ENCODE measurements around the gene CTNS.

CTNS gene

DNA sequence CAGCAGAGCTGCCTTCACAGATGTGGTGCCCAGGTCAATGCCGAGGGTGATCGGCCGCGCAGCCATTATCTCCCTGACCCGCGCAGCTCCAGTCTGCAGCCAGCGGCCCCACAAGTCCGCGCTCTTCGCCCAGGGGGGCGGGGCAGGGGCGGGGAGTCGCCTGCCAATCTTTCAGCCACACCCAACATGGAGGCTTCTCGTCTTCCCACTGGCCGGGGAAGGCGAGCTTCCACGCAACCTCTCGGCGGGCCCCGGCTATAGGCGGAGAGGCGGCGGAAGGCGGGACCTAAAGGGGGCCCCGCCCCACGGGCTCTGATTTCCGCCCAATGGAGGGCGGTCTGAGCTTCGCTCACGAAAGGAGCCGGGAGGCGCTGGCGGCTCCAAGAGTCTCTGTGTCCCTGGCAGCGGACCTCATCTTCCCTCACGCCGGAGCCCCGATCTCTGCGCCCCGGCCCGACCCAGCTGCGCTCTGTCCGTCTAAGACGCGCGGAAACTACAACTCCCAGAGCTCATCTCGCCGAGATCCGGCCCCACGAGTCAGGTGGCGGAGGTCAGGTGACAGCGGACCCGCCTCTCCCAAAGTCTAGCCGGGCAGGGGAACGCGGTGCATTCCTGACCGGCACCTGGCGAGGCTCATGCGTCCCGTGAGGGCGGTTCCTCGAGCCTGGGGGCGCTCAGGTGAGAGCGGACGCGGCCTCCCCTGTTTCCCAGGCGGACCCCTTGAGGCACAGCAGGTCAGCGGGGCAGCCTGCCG lies at the start of gene CTNS, which contains the start of gene SHPK:
TSS of gene CTNS (plus strand) at position 607 of the 754 bp plus-strand sequence. CDS start 3,447 bp downstream, outside the sequence.
TSS of gene SHPK (minus strand) at position 97 of the 754 bp plus-strand sequence. CDS start at position 66, 31 bp downstream.
- DNase-seq (ENCODE audit: low read depth) = peak; percentile 91

DNA sequence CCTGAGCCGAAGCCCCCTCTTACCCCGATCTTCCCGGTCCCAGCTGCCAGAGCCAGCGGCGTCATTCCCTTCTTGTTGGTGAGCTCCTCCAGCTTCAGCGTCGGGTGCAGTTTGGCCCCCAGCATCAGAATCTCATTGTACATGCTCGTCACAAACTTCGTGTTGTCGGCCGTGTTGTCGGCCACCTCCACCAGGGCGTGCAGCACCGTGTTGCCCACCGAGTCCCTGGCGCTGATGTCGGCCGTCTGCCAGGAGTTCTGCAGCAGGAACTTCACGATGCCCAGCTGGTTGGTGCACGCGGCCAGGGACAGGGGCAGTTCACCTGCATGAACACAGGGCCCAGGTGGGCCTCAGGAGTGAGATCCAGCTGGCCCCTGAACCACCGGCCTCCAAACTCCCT lies 46.8 kb upstream of the CTNS start:
- DNase-seq (ENCODE audit: low read depth) = no peak

DNA sequence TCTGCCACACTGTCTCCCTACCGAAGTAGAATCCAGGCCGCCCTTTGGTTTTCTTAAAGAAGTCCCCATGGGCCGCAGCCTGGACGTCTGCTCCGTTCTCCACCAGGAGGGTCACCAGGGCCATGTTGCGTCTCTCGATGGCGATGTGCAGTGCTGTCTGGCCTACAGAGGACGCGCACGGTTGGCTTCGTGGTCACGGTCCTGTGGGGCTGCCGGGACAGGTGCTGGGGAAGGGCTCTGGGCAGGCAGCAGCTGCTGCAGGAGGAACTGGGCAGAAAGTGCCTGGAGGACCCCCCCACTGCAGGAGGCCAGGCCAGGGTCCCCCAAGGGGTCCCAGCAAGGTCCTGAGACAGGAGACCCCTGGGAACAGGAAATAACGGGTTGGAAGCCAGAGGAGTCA lies 46.3 kb upstream of the CTNS start:
- no peak for DNase-seq (ENCODE audit: low read depth)

DNA sequence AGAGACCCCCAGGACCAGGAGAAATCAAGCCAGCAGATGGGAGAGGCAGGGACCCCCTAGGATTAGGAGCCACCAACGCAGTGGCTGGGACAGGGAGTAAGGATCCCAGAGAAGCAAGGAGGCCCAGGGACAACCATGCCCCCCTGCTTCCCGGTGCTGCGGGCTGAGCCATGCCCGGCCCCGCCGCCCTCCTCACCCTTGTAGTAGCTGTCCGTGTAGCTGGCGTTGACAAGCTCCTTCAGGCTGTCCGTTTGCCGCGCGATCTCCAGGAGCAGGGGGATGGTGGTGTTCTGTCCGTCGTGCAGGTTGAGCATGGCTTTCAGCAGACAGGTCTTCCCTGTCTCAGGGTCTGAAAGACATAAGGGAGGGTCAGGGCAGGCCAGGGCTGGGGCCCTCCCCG lies 45.8 kb upstream of the CTNS start:
- no peak for DNase-seq (ENCODE audit: low read depth)

DNA sequence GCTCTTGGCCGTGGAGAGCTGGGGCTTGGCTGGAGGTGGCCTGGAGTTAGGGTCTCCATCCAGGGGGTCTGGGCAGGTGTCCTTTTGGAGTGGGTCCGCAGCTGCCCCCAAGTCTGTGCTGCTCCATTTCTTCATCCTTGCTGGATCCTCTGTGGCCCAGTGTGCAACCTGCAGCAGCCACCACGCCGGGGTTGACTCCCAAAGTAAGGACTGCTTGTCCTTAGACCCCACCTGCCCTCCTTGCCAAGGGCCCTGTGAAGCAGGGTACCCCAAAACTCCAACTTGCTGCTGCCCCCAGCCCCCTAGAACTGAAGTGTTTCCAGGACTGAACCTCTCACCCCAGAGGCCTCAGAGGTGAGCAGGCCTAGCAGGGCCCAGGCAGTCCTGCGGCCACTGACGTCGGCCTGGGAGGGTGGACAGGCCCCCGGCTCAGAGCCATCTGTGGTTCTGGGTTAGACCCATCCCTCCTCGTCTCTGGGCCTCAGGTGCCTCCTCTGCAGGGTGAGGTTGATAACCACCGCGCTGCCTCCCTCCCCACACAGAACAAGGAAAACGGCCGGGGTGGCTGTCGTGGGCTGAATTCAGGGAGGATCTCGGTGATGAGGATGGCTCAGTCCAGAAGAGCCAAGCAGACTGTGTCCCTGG lies 44.2 kb upstream of the CTNS start:
- DNase-seq (ENCODE audit: low read depth) = no peak

DNA sequence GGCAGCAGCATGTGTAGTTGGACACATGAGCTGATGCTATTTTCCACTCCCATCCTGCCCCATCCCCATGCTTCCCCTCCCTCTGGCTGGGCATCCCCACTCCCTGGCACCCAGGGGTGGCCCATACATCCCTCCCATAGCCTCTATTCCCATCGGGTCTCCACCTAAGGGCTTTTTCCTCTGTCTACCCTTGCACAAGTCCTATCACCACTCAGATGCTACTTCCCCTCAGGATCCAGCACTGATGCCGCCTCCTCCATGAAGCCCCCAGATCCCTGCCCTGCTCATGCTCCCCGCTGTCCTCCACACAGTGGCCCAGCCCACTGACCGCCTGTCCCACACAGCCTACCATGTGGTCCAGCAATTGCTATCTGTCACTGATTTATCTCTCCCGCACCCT lies 43.2 kb upstream of the CTNS start:
- DNase-seq (ENCODE audit: low read depth) = no peak

DNA sequence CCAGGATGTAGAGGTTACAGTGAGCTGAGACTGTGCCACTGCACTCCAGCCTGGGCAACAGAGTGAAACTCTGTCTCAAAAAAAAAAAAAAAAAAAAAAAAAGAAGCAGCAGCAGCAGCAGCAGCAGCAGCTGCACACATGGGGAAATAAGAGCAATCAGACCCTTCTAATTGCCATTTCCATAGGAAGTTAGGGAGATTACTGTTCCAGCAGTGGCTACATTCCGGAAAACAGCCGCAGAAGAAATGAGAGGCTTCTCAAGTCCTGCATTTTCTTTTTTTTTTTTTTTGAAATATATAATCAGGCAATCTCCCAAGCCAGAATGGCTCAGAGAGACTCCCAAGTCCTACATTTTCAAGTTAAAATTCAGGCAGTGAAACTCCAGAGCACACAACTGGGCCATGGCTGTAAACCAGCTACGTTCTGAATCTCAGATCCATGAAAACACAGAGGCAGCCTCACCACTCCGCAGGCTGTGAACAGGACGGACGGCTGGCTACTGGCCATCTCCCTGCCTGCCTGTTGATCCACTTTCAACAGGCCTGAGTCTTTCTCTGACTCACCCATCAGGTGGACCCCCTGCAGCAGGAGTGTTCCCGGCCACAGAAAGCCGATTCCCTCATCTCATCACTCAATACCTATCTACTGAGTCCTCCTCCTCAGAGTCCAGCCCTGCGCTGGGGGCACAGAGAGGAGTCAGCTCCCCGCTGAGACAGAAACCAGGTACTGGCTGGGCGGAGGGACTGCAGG lies 42.3 kb upstream of the CTNS start:
- DNase-seq (ENCODE audit: low read depth) = no peak

DNA sequence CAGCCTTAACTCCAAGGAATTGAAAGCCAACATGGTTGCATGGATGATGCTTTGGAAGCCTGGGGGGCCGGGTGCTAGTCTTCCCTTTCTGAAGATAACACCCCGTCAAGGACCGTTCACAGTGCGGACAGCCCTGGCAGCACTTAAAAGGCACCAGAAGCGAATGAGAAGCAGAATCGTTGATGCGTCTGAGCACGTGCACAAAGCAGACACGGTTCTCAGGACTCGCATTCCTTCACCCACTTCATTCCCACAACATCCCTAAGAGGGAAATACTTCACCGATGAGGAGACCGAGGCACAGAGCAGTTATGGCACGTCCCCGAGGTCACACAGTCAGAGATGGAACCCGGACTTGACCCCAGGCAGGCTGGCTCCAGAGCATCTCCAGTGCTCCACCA lies 41.6 kb upstream of the CTNS start:
- no peak for DNase-seq (ENCODE audit: low read depth)

DNA sequence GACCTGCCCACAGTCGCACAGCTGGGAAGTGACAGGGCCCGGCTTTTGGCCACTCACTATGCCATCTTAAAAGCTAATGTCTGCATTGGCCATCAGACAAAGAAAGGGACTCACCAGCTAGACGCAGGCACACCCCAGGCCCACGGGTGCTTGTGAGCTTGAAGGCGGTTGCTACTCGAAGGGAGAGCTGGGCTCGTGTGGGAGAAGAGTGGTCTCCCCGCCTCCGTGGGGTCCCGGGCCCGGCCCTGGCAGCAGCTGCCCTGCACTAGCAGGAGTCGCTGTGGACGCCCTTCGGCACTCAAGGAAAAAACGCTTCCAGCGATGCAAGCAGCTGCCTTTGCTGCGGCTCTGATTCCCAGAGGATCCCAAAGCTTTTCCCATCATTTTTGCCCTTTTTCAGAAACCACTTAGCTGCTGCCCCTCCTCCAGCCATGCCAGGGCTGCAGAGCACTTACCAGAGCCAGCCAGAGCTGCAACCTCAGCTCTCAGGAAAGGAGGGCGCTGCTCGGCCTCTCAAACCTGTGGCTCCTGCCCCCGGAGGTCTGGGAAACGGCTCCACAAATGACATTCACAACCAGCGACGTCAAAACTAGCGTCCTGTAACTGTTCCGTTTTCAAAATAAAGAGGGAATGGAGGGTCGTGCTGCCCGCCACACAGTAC lies 39.6 kb upstream of the CTNS start:
- DNase-seq (ENCODE audit: low read depth) = no peak

DNA sequence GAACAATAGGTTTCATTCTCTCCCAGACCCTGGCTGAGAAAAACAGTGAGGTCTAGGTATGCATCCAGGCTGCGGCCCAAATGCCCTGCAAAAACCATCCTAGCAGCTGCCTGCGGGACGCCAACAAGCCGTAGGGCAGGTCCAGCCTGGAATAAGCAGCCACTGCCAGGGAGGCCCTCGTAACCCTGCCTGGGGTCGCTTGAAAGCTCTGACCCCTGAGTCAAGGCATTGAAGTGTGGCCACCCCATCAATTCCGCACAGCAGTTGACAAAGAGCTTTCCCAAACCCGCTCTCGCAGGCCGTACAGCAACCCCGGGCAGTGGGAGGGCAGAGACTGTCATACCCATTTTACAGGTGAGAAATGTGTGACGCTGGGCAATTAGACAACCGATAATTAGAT lies 38.5 kb upstream of the CTNS start:
- no peak for DNase-seq (ENCODE audit: low read depth)

DNA sequence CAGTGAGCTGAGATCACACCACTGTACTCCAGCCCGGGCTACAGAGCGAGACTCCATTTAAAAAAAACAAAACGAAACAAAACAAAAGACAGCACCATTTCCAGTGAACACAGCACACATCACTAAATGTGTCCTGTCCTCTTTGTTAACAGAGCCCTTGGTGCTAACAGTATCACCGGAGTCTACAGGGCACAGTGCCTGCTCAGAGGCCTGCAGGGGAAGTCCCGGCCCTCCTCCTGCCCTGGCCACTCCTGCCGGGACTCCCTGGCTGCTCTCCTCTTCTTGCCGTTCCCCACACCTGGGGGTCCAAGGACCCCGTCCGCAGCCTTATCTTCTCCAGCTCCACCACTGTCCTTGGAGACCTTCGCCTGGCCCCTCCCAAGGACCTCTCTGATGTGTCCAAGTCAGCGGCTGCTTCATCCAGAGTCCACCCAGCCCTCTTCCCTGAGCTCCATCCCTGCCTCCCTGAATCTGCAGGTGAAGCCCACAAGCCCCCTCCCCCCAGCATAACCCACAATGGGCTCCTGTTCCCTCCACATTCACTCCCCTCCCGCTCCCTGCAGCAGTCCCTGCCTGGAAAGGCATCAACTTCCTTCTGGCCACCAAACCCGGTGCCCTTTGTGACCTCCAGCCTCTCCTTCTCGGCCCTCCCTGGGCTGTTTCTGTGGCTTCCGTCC lies 35.9 kb upstream of the CTNS start:
- DNase-seq (ENCODE audit: low read depth) = no peak

DNA sequence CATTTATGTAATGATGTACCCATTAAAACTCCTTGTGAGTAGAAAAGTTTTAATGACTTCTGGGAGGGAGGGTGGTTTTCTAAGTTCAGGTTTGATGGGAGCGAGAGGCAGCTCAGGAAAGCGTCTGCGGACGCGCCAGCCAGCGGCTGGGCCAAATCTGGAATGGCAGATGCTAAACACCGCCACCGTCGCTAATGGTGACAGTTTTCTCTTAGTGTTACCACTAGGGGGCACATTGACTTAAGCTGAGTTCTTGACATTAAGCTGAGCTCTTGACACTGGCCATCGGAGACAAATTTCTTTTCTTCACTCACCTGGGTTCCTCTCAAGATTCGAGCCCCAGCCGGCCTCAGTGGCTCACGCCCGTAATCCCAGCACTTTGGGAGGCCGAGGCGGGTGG lies 34.1 kb upstream of the CTNS start:
- no peak for DNase-seq (ENCODE audit: low read depth)

DNA sequence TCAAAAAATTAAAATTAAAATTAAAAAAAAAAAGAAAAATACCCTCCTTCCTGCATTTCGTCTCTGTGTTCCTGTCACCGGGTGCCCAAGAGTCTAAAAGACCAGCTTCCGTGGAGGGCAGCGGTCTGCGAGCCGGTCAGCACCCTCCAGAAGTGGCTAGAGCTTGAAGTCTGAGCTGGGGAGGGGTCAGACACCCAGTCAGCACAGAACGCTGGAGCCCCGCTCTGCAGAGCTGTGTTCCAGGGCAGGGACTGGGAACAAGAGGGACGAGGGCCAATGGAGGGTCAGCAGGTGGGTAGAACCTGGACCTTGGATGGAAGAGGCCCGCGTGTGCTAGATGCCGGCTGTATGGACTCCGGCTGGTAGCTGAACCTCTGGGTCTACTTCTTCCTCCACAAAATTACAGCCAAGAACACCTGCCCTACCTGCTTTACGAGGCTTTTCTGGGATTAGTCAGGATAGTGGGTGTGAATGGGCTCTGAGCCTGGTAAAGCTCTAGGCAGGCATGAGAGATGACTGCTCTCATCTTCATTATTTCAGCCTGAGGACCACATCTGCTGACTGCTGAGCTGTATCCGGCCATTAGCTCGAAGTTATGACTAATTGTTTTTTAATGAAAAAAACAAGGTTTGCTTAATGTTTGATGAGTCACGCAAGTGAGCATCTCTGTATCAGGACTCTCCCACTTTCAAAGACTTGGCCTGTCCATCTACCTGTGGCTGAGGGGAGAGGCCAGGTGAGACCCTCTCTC lies 33.3 kb upstream of the CTNS start:
- no peak for DNase-seq (ENCODE audit: low read depth)

DNA sequence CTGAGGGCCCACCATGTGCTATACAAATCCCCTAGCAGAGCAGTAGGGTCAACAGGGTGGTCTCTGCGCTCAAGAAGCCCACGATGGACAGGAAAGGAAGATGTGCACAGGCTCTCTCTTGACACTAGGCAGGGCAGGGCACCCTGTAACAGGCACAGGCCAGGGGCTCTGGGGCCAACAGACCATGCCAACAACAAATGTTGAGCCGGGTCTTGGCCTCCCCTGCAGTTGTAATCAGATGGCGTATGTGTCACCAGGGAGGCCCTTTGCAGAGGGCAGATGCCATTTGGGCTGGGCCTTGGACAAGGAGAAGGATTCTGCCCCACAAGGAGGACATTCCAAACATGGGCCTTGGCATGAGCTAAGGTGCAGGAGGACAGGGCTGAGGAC lies 32.7 kb upstream of the CTNS start:
- no peak for DNase-seq (ENCODE audit: low read depth)

DNA sequence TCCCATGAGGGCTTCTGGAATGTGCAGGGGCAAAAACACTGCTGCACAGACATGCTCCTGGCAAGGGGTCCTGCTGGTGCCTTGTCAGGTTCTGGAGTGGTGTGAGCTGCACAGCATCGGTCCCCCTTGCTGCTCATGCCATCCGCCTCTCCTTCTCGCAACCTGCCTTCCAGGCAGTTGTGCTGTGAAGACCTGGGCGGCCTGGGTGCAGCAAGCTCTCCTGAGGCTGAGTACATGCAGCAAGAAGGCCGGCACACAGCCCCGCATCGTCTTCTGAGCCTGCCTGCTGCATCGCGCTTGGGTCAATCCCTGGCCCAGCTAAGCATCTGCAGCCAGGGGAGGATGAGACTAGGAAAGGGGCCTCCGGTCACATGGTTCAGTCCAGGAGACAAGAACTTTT lies 26.9 kb upstream of the CTNS start:
- no peak for DNase-seq (ENCODE audit: low read depth)

DNA sequence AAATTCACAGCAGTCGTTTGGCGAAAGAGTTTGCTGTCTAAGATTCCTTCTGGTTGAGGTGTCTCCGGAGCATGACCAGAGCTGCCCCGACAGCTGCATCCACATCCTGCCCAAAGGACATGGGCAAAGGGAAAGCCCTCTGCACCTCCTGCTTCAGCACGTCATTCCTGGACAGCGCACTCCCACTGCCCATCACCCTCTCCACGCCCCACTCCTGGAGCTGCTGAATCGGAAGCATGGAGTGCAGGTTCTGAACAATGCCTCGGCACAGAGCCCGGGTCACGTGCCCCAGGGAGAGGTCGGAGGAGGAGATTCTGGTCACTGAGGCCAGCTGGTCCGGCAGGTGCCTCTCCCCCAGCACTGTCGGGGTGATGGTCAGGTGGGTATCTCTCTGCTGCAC lies 26.0 kb upstream of the CTNS start:
- no peak for DNase-seq (ENCODE audit: low read depth)

DNA sequence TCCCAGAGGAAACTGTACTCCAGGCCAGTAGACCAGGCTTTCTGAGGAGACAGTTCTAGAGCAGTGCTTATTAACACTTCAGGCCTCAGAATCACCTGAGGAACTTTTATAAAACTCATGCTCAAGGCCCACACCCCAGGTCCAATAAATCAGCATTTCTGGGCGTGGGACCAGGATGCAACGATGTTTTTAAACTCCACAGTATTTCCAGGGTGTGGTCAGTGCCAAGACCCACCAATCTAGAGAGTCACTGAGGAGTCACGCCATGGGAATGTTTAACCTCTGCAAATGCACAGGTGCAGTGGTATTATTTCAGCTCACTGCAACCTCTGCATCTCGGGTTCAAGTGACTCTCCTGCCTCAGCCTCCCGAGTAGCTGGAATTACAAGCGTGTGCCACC lies 23.4 kb upstream of the CTNS start:
- no peak for DNase-seq (ENCODE audit: low read depth)

DNA sequence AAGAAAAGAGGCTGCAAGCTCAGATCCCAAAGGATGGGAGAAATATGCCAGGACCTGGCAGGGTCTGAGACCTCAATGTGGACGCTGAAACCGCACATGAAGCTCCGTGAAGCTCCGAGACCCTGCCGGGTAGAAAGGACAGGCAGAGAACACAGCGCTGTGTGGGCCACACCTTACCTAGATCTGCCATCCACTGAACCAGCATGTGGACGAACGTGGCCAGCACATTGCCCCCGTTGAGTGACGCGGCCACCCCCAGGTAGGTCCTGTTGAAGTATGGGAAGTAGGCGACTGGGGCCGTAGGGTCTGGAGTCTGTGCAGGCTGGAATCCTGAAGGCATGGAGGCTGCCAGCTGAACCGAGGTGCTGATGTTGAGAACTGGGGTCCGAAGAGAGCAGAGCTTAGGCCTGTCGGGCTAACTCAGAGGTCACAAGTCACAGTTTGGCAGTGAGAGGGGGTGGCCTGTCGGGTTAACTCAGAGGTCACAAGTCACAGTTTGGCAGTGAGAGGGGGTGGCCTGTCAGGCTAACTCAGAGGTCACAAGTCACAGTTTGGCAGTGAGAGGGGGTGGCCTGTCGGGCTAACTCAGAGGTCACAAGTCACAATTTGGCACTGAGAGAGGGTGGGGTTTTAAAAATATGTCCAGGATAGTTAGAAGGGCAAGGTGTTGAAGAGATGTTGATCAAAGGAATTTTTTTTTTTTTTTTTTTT lies 21.2 kb upstream of the CTNS start:
- no peak for DNase-seq (ENCODE audit: low read depth)

DNA sequence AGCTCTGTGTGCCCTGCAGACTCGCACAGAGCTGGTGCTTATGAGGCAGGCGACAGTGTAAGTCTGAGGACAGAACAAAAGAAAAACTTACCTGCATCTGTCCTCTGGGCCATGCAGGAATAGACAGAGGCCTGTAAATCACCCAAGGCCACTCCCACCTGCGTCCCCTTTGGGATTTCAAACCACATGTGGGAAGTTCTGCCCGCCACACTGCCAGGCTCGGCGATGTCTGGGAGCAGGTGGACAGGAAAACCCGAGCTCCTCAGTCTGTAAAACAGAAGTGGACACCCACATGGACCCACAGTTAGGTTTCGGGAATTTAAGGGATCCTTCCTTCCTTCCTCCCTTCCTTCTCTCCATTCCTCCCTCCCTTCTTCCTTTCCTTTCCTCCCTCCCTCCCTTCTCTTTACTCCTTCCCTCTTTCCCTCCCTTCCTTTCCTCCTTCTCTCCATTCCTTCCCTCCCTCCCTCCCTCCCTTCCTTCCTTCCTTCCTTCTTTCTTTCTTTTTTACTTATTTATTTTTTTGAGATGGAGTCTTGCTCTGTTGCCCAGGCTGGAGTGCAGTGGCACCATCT lies 15.3 kb upstream of the CTNS start:
- no peak for DNase-seq (ENCODE audit: low read depth)

DNA sequence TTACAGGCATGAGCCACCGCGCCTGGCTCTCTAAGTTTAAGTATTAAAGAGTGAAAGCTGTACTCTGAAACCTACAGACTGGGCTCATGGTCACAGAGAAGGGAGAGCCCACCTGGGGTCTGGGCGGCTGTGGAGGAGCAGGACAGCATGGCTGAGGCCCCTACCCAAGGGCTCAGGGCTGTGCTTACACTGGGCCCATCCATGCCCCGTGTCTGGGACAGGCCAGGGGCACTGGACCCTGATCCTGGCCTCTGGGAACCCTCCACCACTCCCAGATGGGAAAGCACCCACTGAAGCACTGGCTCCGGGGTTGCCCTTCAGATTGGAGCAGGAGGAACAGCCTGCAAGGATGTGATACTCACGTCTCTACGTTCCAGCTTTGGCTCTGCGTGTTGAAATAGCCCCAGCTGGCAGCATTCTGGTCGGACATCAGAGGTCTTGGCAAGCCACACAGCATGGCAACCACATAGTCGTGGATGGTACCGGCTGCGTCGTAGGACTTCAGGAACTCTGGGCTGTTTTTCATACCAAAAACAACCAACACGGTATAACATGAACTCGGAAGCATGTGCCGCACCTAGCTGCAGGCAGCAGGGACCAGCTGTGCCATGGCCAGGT lies 13.5 kb upstream of the CTNS start:
- no peak for DNase-seq (ENCODE audit: low read depth)

Data from activated T-cell treated with anti-CD3 and anti-CD28 coated beads for 24 hours (primary cell).